ENCODE measurements around the gene HDGF.
A peak's percentile ranks its signal among the peaks of the same experiment; 100 is the strongest.

Gene HDGF

GRCh38 chr1:156728599-156729462 lies 22.6 kb downstream of the HDGF start, which contains the start of gene ISG20L2:
ISG20L2 (minus strand) TSS chr1:156728766; CDS start chr1:156727652, 1,114 bp downstream.
- DNase-seq: peak; percentile 85 to 100 (median 96)
- intact Hi-C loops (cut with DNase I): no loop called here

DNA sequence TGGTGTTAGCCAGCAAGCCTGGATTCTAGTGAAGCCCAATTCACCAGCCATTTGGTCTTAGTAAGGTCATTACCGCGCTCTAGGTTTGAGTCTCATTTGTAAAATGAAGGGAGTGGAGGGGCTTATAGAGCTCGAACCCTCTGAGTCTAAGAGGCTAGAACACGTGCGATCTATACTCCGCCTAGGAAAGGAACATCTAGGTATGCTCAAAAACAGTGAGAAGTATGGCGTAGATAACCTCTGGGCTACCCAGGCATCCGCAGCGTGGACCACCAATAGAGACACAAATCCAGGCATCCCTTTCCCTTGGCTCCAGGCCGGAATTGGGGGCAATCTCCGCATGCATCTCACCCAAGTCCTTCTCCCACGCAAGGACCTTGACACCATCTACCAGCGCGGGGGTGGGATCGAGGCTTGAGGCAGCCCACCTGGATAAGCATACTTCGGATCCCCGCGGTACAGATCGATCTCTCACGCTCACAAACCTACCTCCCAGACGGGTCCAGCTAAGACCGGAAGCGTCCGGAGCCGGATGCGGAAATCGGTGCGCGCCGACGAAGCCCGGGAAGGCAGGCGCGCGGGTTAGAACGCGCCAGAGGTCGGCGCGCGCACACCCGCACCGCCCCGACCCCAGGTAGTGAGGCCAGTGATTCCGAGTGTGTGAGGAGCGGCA lies 23.4 kb downstream of the HDGF start, which contains the start of gene METTL25B:
TSS of gene METTL25B (plus strand) at position 544 of the 673 bp plus-strand sequence. CDS start 636 bp downstream, outside the sequence.
- DNase-seq: peak; percentile 71 to 98 (median 83)
- intact Hi-C loops (cut with DNase I): no loop called here

DNA sequence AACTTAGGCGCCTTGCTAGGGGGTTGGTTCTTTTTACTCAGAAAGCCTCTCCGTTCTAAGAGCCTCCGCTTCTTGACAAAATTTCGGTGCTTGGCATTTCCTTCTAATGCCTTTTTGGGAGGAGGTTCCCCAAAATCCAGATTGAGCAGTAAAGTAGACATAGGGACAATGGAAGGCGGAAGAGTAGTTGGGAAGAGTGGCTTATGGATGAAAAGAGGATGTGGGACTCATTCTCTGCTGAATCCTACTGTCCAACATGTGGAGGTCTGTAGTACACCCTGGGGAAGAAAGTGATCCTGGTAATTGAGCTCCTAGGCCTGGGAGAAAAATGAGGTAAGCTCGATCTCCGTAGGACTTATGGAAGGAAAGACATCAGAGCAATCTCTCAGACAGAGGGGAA lies 24.0 kb downstream of the HDGF start:
- DNase-seq: no peak
- intact Hi-C loops (cut with DNase I): no loop called here

DNA sequence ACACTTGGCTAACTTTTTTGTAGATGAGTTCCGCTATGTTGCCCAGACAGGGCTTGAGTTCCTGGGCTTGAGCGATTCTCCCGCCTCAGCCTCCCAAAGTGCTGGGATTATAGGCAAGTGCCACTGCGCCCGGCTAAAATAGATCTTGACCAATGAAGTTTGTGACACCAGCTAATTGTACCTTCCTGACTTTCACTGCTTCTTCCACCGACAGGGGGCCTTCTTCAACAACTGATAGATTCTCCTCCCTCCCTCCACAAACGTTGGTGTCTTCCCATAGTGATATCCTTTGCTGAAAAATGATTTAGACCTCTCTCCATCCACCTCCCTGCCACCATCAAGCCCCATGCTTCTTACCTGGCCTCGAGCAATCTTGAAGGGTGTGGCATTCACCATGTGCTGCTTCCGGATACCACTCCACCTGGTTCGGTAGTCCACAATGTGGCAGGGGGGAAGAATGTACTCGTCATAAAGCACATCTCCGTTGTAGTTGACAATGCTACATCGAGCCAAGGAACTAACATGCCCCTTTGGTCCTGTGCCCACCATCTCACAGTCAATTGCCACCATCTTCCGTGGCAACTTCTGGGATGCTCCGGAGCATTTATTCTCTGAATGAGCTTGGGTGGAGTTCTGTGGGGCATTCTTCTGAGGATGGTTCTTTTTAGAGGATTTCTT lies 24.8 kb downstream of the HDGF start:
- intact Hi-C loops (cut with DNase I): loop anchor here (1.0 kb wide), 1 partner anchor 37 kb away; no protein-coding TSS in a partner anchor

DNA sequence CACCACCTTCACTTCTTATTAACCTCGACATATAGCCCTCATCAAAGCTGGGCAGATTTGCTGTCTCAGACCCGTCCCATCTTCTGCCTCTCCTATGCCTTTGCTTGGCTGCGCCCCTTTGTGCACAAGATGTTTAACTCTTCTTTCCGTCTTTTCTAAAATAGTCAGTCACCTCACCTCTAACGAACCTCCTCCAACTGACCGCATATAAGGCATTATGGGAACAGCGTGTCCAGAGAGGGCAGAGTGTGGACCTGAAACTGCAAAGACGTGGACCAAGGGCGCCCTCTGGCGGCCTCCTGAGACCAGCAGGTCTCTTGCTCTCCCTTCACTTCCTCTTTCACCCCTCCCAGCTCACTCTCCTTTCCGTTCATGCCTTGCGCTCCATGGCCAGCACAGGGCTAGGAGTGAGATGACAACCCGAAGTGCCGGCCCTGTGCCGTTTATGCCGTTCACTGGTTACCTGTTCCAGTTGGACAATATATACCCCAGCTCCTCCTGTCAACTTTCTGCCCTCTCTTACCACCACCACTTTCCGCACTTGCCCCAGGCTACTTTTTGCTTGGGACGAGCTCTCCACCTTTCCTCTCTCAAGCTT lies 25.7 kb downstream of the HDGF start:
- intact Hi-C loops (cut with DNase I): loop anchor here (1.0 kb wide), 1 partner anchor 36 kb away; no protein-coding TSS in a partner anchor

More for the DNA sequence above, 24.8 kb downstream of the HDGF start:
- peak in 2 of 10 donors; percentile 52 to 67 for DNase-seq

GRCh38 chr1:156721535-156721934 lies 29.9 kb downstream of the HDGF start:
- DNase-seq: peak in 1 of 10 donors; percentile 18
- intact Hi-C loops (cut with DNase I): no loop called here

More for the DNA sequence above, 25.7 kb downstream of the HDGF start:
- peak; percentile 70 to 98 (median 88) for DNase-seq

- intact Hi-C loops (cut with DNase I): no loop called here
- peak in 1 of 10 donors; percentile 24 for DNase-seq
Observed at GRCh38 chr1:156721131-156721530, 30.3 kb downstream of the HDGF start.

GRCh38 chr1:156717351-156717750 lies 34.1 kb downstream of the HDGF start:
- intact Hi-C loops (cut with DNase I): no loop called here
- peak in 1 of 10 donors; percentile 20 for DNase-seq

DNA sequence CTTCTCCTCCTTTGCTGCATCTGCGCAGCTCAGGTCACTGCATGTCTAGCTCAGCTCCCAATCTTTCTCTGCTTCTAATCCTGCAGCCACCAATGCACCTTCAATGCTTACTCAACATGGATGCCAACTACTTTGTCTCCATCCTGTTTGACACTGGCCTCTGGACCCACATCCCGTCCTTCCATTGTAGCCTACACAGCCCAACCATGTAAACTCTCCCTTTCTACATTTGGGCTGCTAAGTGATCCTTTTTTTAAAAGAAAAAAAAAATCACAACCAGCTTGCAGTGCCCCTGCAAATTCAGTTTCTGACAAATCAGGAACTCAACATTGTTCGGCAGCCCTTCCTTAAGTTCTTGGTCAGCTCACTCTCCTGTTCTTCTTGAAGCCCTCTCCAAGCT lies 36.6 kb downstream of the HDGF start:
- intact Hi-C loops (cut with DNase I): no loop called here
- no peak for DNase-seq

GRCh38 chr1:156712626-156713025 lies 38.8 kb downstream of the HDGF start:
- intact Hi-C loops (cut with DNase I): no loop called here
- peak in 1 of 10 donors; percentile 34 for DNase-seq

DNA sequence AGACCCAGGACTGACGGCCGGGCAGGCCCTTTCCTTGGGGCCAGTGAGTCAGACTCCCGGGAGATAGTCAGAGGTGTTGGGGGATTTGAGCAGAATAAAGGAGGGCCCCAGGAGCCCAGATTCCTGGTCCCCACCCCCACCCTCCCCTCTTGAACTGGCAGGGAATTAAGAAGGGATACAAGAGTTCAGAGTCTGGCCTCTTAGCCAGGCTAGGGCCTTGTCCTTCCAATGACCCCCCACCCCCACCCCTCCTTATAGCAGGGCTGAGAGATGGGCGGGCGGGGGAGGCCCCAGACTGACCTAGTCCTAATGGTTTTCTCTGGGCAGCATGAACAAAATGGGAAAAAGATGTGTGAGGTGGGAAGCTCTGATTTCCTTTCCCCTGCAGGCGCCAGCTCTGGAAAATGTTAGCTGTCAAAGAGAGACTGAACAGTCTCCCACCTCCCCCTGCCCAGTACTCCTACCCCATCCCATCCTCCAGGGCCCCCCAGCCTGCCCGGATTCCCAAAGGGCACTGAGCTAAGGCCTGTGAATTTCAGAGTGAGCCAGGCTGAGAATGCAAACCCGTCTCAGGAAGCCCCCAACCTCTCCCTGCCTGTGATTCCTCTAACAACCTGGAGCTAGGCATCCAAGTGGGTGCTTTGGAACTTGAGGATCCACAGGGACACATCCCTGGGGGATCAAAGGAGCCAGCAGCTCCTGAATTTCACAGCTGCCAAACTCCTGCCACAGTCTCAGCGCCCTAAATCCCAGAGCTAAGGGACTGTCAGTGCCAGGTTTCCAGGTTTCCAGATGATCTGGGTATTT lies 40.3 kb downstream of the HDGF start:
- intact Hi-C loops (cut with DNase I): no loop called here
- DNase-seq: peak in 1 of 10 donors; percentile 49

DNA sequence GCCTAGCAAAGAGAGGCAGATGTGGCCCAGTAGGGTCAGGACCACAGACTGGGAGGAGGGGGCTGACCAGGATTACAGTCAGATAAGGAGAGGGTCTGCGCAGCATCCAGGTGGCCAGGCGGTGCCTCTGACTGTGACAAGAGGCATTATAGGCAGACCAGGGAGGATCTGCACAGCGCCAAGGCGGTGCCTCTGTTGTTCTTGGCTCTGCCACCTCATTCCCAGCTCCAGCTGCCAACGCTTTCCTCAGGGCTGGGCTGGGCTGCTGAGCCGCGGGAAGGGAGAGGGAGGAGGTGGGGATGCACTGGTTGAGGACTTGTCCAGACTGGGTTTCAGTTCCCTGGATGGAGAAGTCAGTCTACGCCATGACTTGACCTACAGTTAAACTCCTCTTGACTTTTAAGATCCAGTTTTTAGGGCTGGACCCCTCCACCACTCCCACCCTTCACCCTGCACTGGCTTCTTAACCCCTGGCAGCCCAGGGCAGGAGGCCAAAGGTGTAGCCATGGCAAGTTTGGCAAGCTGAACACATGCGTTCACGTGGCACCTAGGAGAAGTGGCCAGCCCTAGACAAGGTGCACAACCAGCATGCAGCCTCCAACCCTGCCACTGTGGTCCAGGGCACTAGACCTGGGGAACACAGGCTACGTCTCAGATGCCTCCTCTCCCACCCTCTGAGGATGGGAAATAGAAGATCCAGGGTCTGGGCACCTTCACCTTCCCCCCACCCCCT lies 41.6 kb downstream of the HDGF start:
- intact Hi-C loops (cut with DNase I): no loop called here
- peak in 8 of 10 donors; percentile 50 to 96 (median 74) for DNase-seq

DNA sequence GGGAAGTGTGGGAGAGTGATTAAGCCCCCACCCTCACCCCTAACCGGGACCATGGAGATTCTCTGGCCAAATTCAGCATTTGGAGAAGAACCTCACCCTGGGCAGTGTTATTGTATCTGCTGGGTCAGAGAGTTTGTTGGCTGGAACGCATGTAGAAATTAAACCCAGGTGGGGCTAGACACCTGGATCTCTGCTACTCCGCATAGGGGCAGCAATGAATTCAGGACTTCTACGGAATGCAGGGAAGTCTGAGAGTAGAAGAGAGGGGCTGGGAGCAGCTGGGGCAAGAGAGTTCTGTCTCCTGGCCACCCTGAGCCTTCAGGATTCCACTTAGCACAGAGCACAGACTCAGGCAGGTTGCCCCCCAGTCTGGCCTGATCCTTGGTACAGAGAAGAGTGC lies 42.4 kb downstream of the HDGF start:
- intact Hi-C loops (cut with DNase I): no loop called here
- DNase-seq: peak in 1 of 10 donors; percentile 9

- DNase-seq: peak in 2 of 10 donors; percentile 41 to 69
- intact Hi-C loops (cut with DNase I): no loop called here
Observed at GRCh38 chr1:156708218-156708661, 43.2 kb downstream of the HDGF start.

- intact Hi-C loops (cut with DNase I): no loop called here
- peak in 1 of 10 donors; percentile 59 for DNase-seq
Observed at GRCh38 chr1:156707417-156708217, 43.9 kb downstream of the HDGF start.

GRCh38 chr1:156706657-156707416 lies 44.6 kb downstream of the HDGF start:
- DNase-seq: peak in 9 of 10 donors; percentile 7 to 88 (median 45)
- intact Hi-C loops (cut with DNase I): no loop called here

Measured in posterior cingulate gyrus (tissue), 11 donors.